A549 (cell line): ENCODE data around the gene GC. TPM values are rescaled to one million over a fixed set of nuclear protein-coding genes. Genes with fewer than 3 reads are reported as not detected.

Experiments
- ATAC-seq, 2 experiments: fragments of 200-7000 bp in 1 of 2; fragments of >200 bp in 1 of 2; cut with Nextera tagmentation in 1 of 2; cut with Tn5 transposase in 1 of 2; 3 replicates each; pipeline versions ENCODE4 v1.8.0 to v1.9.1; 2018 to 2020; ENCODE audit warnings: mild to moderate bottlenecking in 1 of 2, moderate library complexity in 1 of 2
- CTCF ChIA-PET: fragments of 300-600 bp; sonication (Branson Sonifier 250); formaldehyde crosslinking; extraction: SDS; loops from one replicate; lab custom pipeline; 2021; ENCODE audit warnings: antibody characterized with exemption, inconsistent platforms; lab: Yijun Ruan, JAX
- POLR2A ChIA-PET: fragments of 350-600 bp; formaldehyde crosslinking; extraction: SDS; loops from one replicate; lab custom pipeline; 2021; ENCODE audit warnings: antibody characterized with exemption, inconsistent platforms; lab: Yijun Ruan, JAX
- DNase-seq, 2 experiments: peaks; one replicate each; pipeline versions ENCODE4 v3.0.0 to v3.0.0-alpha.2; 2011 to 2016; ENCODE audit warnings: low read depth in 1 of 2, low spot score in 1 of 2
- FAIRE-seq: peaks from 2 replicates; lab custom pipeline; 2011; peaks lifted over from hg19 to GRCh38; lab: Jason Lieb, UNC
- H3K27ac ChIP-seq, 2 experiments: fragments of >200 bp; sonication (Bioruptor Twin); formaldehyde crosslinking; 3 replicates each; pipeline ENCODE4 v1.5.1; 2016 to 2017
- H3K4me1 ChIP-seq: fragments of >200 bp; sonication (Bioruptor Twin); formaldehyde crosslinking; 3 replicates; pipeline ENCODE4 v1.6.1; 2016
- H3K4me2 ChIP-seq: fragments of >200 bp; sonication (Bioruptor Twin); formaldehyde crosslinking; 3 replicates; pipeline ENCODE4 v1.6.1; 2016
- H3K4me3 ChIP-seq: fragments of >200 bp; sonication (Bioruptor Twin); formaldehyde crosslinking; 3 replicates; pipeline ENCODE4 v1.5.1; 2016
- H3K9me3 ChIP-seq: fragments of >200 bp; sonication (Bioruptor Twin); formaldehyde crosslinking; 3 replicates; pipeline ENCODE4 v1.6.1; 2016
- CBX8 ChIP-seq: fragments of 200-600 bp; sonication (generic); IDR thresholded peaks from 2 replicates; pipeline ENCODE4 v1.6.1; 2016
- EHF ChIP-seq: fragments of 250-450 bp; sonication (Bioruptor Pico); IDR thresholded peaks from 2 replicates; pipeline ENCODE4 v1.5.0; 2020; ENCODE audit warnings: mild to moderate bottlenecking
- ESRRA ChIP-seq: fragments of 150-350 bp; IDR thresholded peaks from 2 replicates; pipeline ENCODE4 v1.6.1; 2014; ENCODE audit warnings: mild to moderate bottlenecking, low read length, borderline replicate concordance
- FOSB ChIP-seq: fragments of 250-450 bp; sonication (Bioruptor Pico); IDR thresholded peaks from 2 replicates; pipeline ENCODE4 v1.5.0; 2020; ENCODE audit warnings: mild to moderate bottlenecking, moderate library complexity
- HMGXB4 ChIP-seq: fragments of 250-450 bp; sonication (Bioruptor Pico); IDR thresholded peaks from 2 replicates; pipeline ENCODE4 v1.5.0; 2021; ENCODE audit warnings: mild to moderate bottlenecking, moderate library complexity, borderline replicate concordance
- HOXB13 ChIP-seq: fragments of 250-450 bp; sonication (Bioruptor Pico); IDR thresholded peaks from 2 replicates; pipeline ENCODE4 v1.5.0; 2020; ENCODE audit warnings: low read depth, mild to moderate bottlenecking, moderate library complexity
- KDM1A ChIP-seq: fragments of 200-600 bp; sonication (generic); IDR thresholded peaks from 2 replicates; pipeline ENCODE4 v1.6.1; 2016; ENCODE audit warnings: low read depth, mild to moderate bottlenecking
- NFE2L2 ChIP-seq: fragments of 150-350 bp; conservative IDR thresholded peaks from 2 replicates; pipeline ENCODE4 v1.6.1; 2014; ENCODE audit warnings: low read length
- NR3C1 ChIP-seq: fragments of >200 bp; sonication (Bioruptor Twin); formaldehyde crosslinking; IDR thresholded peaks from 3 replicates; pipeline ENCODE4 v1.6.1; 2017
- PHF8 ChIP-seq: fragments of 200-600 bp; sonication (generic); IDR thresholded peaks from 2 replicates; pipeline ENCODE4 v1.6.1; 2016; ENCODE audit warnings: low read depth, mild to moderate bottlenecking, antibody characterized with exemption, moderate library complexity, borderline replicate concordance
- POLR2AphosphoS2 ChIP-seq: conservative IDR thresholded peaks from 2 replicates; pipeline ENCODE4 v1.6.1; 2012; ENCODE audit warnings: low read length, improper control_type of control experiment, inconsistent platforms
- RFX5 ChIP-seq: fragments of 450-650 bp; IDR thresholded peaks from 2 replicates; pipeline ENCODE4 v1.7.1; 2014; ENCODE audit warnings: antibody characterized with exemption, mild to moderate bottlenecking, moderate library complexity
- SREBF2 ChIP-seq: fragments of 450-650 bp; IDR thresholded peaks from 2 replicates; pipeline ENCODE4 v1.6.1; 2014; ENCODE audit warnings: mild to moderate bottlenecking, moderate library complexity
- TFCP2L1 ChIP-seq: fragments of 250-450 bp; sonication (Bioruptor Pico); IDR thresholded peaks from 2 replicates; pipeline ENCODE4 v1.5.0; 2021; ENCODE audit warnings: mild to moderate bottlenecking
- TP53 ChIP-seq: fragments of 250-450 bp; sonication (Bioruptor Pico); IDR thresholded peaks from 2 replicates; pipeline ENCODE4 v1.5.0; 2021; ENCODE audit warnings: mild to moderate bottlenecking, moderate library complexity
- USF2 ChIP-seq: fragments of 450-650 bp; IDR thresholded peaks from 2 replicates; pipeline ENCODE4 v1.6.1; 2014; ENCODE audit warnings: antibody characterized with exemption
- WGBS: methylation state at CpG from one replicate; pipeline ENCODE4 v1.1.6; 2017; ENCODE audit errors: missing lambda C conversion rate; 5-methylcytosine and 5-hydroxymethylcytosine counted together
- polyA minus RNA-seq: library from RNA; depleted of rRNA, polyadenylated mRNA; stranded (reverse); fragments of >200 nt; gene quantifications from 2 replicates; pipeline ENCODE4 v1.2.3, GENCODE V29; 2011; rRNA and poly(A)+ RNA removed
- polyA plus RNA-seq, 4 experiments: library from polyadenylated mRNA; depleted of rRNA in 3 of 4; stranded (reverse); fragments of >200 nt; fragmentation: RNase III in 1 of 4; extraction: RNeasy Plus Mini Kit Qiagen cat#74134 plus additional on column Dnase treatment in 1 of 4; gene quantifications; 2 replicates in 3 of 4; 3 replicates in 1 of 4; pipeline ENCODE4 v1.2.3, GENCODE V29; 2011 to 2017
- TF ChIP-seq, protein P1 (sequence below): fragments of >200 bp; sonication (Bioruptor Twin); formaldehyde crosslinking; IDR thresholded peaks from 3 replicates; pipeline ENCODE4 v1.6.1; 2016
- TF ChIP-seq, protein P2 (sequence below): fragments of 200-600 bp; sonication (generic); IDR thresholded peaks from 2 replicates; pipeline ENCODE4 v1.6.1; 2016; ENCODE audit warnings: antibody characterized with exemption, mild to moderate bottlenecking, moderate library complexity

Gene GC
- not detected in 2 replicates for polyA plus RNA-seq (2011; rRNA removed)
- not detected in 2 replicates for polyA plus RNA-seq (2012; cell fraction: cytosol; rRNA removed)
- polyA plus RNA-seq (2012; cell fraction: nucleus; rRNA removed) = not detected in 2 replicates
- not detected in 3 replicates for polyA plus RNA-seq (2017; fragmentation: RNase III; extraction: RNeasy Plus Mini Kit Qiagen cat#74134 plus additional on column Dnase treatment)
- polyA minus RNA-seq = not detected in 2 replicates

DNA sequence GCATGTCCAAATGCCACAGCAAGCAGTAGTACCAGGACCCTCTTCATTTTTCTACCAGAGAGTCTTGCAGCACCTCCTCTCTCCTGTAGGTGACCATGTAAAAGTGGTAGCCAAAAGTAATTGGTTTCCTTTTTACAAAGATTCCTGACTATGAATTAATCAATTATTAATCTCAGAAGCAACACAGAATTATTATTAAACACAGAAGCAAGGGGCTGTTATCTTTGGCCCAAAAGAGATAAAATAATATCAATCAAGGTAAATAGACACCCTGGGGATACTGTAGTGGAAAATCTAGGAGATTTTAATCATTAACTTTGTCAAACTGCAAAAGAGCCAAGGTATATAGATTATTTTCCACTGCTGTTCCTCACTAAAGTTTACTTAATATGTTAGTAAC is at the start of gene GC:
Gene GC, minus strand, starts transcription at position 108 of the 400 bp plus-strand sequence. Its CDS starts 61 bp downstream, at position 47.
- H3K4me3 ChIP-seq = no peak within 1 kb of the TSS
- ChIA-PET POLR2A (no interaction called here), CTCF (no interaction called here)
- no peaks in the 10 kb centered on the region for H3K9me3 ChIP-seq
- no peak within 1 kb of the TSS for H3K4me2 ChIP-seq
- no peaks in the 10 kb centered on the region for H3K4me1 ChIP-seq
- FAIRE-seq (no peak), DNase-seq (no peak), ATAC-seq (no peak)
- TF ChIP-seq CBX8 (no peak), FOSB (no peak), HMGXB4 (no peak), SREBF2 (no peak), PHF8 (no peak), POLR2AphosphoS2 (no peak), NFE2L2 (no peak), KDM1A (no peak), TFCP2L1 (no peak), ESRRA (no peak)
- TF ChIP-seq, protein P1, sequence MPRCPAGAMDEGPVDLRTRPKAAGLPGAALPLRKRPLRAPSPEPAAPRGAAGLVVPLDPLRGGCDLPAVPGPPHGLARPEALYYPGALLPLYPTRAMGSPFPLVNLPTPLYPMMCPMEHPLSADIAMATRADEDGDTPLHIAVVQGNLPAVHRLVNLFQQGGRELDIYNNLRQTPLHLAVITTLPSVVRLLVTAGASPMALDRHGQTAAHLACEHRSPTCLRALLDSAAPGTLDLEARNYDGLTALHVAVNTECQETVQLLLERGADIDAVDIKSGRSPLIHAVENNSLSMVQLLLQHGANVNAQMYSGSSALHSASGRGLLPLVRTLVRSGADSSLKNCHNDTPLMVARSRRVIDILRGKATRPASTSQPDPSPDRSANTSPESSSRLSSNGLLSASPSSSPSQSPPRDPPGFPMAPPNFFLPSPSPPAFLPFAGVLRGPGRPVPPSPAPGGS = no peak
- TF ChIP-seq, protein P2, sequence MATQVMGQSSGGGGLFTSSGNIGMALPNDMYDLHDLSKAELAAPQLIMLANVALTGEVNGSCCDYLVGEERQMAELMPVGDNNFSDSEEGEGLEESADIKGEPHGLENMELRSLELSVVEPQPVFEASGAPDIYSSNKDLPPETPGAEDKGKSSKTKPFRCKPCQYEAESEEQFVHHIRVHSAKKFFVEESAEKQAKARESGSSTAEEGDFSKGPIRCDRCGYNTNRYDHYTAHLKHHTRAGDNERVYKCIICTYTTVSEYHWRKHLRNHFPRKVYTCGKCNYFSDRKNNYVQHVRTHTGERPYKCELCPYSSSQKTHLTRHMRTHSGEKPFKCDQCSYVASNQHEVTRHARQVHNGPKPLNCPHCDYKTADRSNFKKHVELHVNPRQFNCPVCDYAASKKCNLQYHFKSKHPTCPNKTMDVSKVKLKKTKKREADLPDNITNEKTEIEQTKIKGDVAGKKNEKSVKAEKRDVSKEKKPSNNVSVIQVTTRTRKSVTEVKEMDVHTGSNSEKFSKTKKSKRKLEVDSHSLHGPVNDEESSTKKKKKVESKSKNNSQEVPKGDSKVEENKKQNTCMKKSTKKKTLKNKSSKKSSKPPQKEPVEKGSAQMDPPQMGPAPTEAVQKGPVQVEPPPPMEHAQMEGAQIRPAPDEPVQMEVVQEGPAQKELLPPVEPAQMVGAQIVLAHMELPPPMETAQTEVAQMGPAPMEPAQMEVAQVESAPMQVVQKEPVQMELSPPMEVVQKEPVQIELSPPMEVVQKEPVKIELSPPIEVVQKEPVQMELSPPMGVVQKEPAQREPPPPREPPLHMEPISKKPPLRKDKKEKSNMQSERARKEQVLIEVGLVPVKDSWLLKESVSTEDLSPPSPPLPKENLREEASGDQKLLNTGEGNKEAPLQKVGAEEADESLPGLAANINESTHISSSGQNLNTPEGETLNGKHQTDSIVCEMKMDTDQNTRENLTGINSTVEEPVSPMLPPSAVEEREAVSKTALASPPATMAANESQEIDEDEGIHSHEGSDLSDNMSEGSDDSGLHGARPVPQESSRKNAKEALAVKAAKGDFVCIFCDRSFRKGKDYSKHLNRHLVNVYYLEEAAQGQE = no peak
- no peak within 1 kb of the TSS for H3K27ac ChIP-seq

- TF ChIP-seq USF2 = no peak
- no peaks in the 10 kb centered on the region for H3K4me1 ChIP-seq
- no peak overlapping the region for H3K27ac ChIP-seq
- ATAC-seq (no peak), FAIRE-seq (no peak), DNase-seq (no peak)
- ChIA-PET CTCF (no interaction called here), POLR2A (no interaction called here)
- no peaks in the 10 kb centered on the region for H3K9me3 ChIP-seq
- no peak overlapping the region for H3K4me3 ChIP-seq
- WGBS = 15% methylated on average over 10 of the region's 10 CpGs
- no peak overlapping the region for H3K4me2 ChIP-seq
Measured at GRCh38 chr4:71833232-71833900, 49.5 kb upstream of the GC start.

GRCh38 chr4:71832049-71832448 is 48.2 kb upstream of the GC start:
- POLR2A ChIA-PET = no interaction called here
- 29% methylated on average over 3 of the region's 3 CpGs for WGBS
- H3K4me3 ChIP-seq = no peak overlapping the region
- no peak overlapping the region for H3K27ac ChIP-seq
- no peak overlapping the region for H3K4me2 ChIP-seq
- TF ChIP-seq RFX5 (no peak), HMGXB4 (no peak), EHF (CRISPR knock-in tag) (no peak), TP53 (no peak), NR3C1 (no peak), HOXB13 (CRISPR knock-in tag) (no peak), POLR2AphosphoS2 (no peak)
- TF ChIP-seq, all 56 proteins: peak for 0
- no peak for ATAC-seq
- no peaks in the 10 kb centered on the region for H3K9me3 ChIP-seq
- no peaks in the 10 kb centered on the region for H3K4me1 ChIP-seq
- no peak for DNase-seq
- no peak for FAIRE-seq
- CTCF ChIA-PET = no interaction called here
